Epithelial cell of esophagus (primary cell): Measurements from ENCODE around the gene ZNF474.

Experiments
- DNase-seq: peaks from one replicate; pipeline ENCODE4 v3.0.0; 2010; ENCODE audit warnings: low read depth
- H3K4me3 ChIP-seq: 2 replicates; pipeline ENCODE4 v1.5.1; 2011; ENCODE audit warnings: mild to moderate bottlenecking, low read length, control low read depth
- CTCF ChIP-seq: IDR thresholded peaks from 2 replicates; pipeline ENCODE4 v1.5.1; 2011; ENCODE audit warnings: low read depth, mild to moderate bottlenecking, low read length, control low read depth, inconsistent platforms; ENCODE audit not compliant: insufficient read depth; ENCODE audit errors: missing control alignments

ZNF474 gene

GRCh38 chr5:122163121-122164069, 34.0 kb downstream of the ZNF474 start:
- H3K4me3 ChIP-seq, result no peak overlapping the region
- no peak for TF ChIP-seq CTCF
- DNase-seq, result peak; percentile 93

DNA sequence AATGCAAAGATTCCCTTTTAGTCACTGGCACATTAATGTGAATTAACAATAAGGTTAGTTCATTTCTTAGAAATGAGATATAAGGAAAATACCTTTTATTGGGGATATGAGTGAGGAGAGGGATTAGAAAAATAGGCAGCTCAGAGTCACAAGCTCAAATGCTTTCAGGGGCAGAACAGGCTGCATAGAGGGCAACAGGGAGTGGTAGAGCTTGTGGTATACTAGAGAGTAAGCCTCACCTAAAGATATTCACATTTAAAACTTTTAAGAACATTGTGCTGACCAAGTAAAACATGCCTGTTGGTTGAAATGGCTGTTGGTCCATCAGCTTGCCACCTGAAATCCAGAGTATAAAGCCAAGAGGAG, 34.7 kb downstream of the ZNF474 start:
- H3K4me3 ChIP-seq, result no peak overlapping the region
- no peak for TF ChIP-seq CTCF

DNA sequence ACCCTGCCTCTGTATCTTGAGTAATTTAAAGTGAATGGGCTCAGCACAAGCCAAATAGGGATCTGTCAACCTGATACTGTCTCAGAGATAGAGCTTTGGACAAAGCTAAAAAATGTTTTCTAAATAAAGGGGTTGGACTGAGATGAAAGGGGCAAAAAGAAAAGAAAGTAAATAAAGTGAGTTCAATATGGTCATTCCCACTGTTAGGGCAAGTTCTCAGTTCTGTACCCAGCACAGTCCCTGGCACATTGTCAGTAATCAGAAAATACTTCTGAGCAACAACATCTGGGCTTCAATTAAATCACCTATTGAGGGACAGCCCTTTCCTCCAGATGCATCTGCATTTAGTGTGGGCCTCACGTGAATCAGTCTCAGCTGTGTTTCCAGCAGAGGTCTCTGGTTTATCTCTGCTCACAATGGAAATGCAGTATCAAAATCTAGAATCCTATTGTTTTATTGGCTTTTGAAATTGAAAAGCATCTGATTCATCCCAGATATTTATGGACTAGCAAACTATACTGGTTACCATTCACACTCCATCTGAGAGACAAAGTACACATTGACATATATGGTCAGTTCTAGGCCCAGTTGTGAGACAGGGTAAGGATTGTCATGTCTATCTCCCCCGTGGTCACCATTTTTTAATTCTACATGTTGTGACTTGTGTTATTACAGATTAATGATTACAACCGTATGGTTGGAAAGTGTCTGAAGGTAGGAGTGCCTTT, 35.6 kb downstream of the ZNF474 start:
- no peak for DNase-seq
- no peak for TF ChIP-seq CTCF
- no peak overlapping the region for H3K4me3 ChIP-seq

More for the DNA sequence above, 34.7 kb downstream of the ZNF474 start:
- no peak for DNase-seq

DNA sequence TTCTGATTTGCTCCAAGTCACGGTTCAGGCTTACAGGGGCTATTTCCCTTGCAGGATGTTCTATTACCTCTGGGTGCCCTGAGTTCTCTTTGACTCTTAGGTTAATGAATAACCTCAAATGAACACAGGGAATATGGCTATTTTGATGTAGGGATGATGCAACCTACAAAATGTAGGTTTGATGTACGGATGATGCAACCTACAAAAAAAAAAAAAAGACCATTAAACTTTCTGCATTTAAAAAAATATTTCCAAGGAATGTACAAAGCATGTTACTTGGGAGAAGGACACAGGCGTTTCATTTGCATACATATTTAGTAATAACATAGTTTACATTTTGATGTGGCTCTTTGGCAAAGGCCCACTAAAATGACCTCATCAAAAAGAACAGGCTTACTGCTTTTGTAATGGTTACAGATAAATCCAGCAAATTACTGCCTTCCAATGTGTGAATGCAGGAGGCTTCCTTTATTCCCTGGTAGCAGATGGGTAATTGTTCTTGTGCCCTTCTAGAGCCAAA, 36.3 kb downstream of the ZNF474 start:
- no peak overlapping the region for H3K4me3 ChIP-seq
- DNase-seq, result peak; percentile 38
- TF ChIP-seq CTCF, result no peak

DNA sequence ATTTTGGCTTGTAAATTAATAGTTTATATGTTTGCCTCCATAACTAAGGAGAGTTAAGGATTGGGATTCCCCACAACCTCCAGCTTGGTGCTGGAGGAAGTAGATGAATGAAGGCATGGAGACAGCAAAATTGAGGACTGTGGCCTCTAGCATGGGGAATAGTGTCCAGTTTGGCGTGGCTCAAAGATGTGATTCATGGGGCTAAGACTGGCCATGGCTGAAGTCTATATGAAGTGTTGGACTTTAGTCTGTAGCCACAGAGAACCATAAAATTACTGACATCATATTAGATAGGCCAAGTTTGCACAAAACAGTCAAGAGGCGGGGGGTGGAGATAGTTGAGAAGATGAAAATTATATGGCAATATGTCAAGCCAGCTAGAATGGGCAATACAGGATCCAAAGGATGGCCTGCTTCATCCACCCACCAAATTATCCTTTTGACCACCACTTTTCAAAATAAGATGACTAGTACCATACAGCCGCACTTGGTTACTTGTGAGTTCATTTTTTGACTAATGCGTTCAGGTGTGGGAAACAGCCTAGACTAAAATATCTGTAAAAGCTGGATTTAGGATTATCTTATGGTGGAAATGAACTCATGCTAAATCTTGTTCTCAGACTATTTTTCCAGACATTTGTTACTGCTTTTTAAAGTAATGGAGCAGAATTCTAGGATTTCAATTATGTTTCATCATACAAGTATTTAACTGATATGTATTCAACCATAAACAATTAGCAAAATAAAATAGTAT, 40.2 kb downstream of the ZNF474 start:
- H3K4me3 ChIP-seq, result no peak overlapping the region
- DNase-seq, result no peak
- no peak for TF ChIP-seq CTCF

GRCh38 chr5:122170620-122171019, 41.3 kb downstream of the ZNF474 start:
- DNase-seq, result peak; percentile 81
- H3K4me3 ChIP-seq, result no peak overlapping the region
- no peak for TF ChIP-seq CTCF
